HCT116 (cell line): ENCODE measurements around the gene SHANK2. TPM values are rescaled to one million over a fixed set of nuclear protein-coding genes. Genes with fewer than 3 reads are reported as not detected.

ENCODE experiments used
- ATAC-seq: fragments of 200-7000 bp; cut with Tn5 transposase; 2 replicates; pipeline ENCODE4 v1.9.1; 2020; ENCODE audit warnings: mild to moderate bottlenecking, moderate library complexity
- BruUV-seq: library from RNA; stranded (reverse); fragments of 400-500 nt; replicated peaks from 2 replicates; lab custom pipeline; 2021; lab: Mats Ljungman, UMichigan
- CTCF ChIA-PET: fragments of 300-600 bp; sonication (Branson Sonifier 250); formaldehyde crosslinking; loops from one replicate; lab custom pipeline; 2021; ENCODE audit warnings: antibody characterized with exemption; lab: Charles Lee
- POLR2A ChIA-PET: fragments of 300-600, 350-600 bp; sonication (Branson Sonifier 250); formaldehyde crosslinking; loops from one replicate; lab custom pipeline; 2021; ENCODE audit warnings: antibody characterized with exemption; lab: Charles Lee
- RAD21 ChIA-PET, 2 experiments: fragments of 300-600 bp; sonication (Branson Sonifier 250); formaldehyde crosslinking; loops; one replicate each; lab custom pipeline; 2023; ENCODE audit warnings: low total read pairs in 2 of 2; ENCODE audit not compliant: uncharacterized antibody in 2 of 2, unreplicated experiment in 2 of 2, low non-redundant PET in 1 of 2; lab: Charles Lee
- DNase-seq: peaks from one replicate; pipeline ENCODE4 v3.0.0-alpha.2; 2010; ENCODE audit warnings: low read depth, low spot score
- H2AFZ ChIP-seq: fragments of 200-600 bp; shearing (Covaris generic), sonication (generic); 2 replicates; pipeline ENCODE4 v1.6.1; 2017; ENCODE audit warnings: low read depth, mixed run types, mixed read lengths, antibody characterized with exemption, low read length; ENCODE audit not compliant: poor library complexity, severe bottlenecking
- H3K27ac ChIP-seq: 2 replicates; pipeline ENCODE4 v1.5.1; 2012; ENCODE audit warnings: low read depth, low read length
- H3K27me3 ChIP-seq: fragments of 200-600 bp; sonication (generic); 2 replicates; pipeline ENCODE4 v1.6.1; 2016; ENCODE audit warnings: mixed run types, low read length, mixed read lengths; ENCODE audit not compliant: insufficient read depth
- H3K36me3 ChIP-seq, 2 experiments: fragments of 200-500 bp in 1 of 2; fragments of 200-600 bp in 1 of 2; sonication (Bioruptor generic) in 1 of 2; sonication (generic) in 1 of 2; 2 replicates each; pipeline versions ENCODE4 v1.5.1 to v1.6.1; 2014 to 2016; ENCODE audit warnings: low read length in 2 of 2, inconsistent platforms in 1 of 2, mixed read lengths in 1 of 2, mixed run types in 1 of 2; ENCODE audit not compliant: insufficient read depth in 2 of 2, control insufficient read depth in 1 of 2
- H3K4me1 ChIP-seq, 2 experiments: fragments of 200-600 bp in 1 of 2; sonication (generic) in 1 of 2; 2 replicates each; pipeline versions ENCODE4 v1.5.1 to v1.6.1; 2012 to 2017; ENCODE audit warnings: low read length in 2 of 2, inconsistent platforms in 1 of 2, mild to moderate bottlenecking in 1 of 2, mixed read lengths in 1 of 2, mixed run types in 1 of 2, moderate library complexity in 1 of 2; ENCODE audit not compliant: insufficient read depth in 2 of 2, control insufficient read depth in 1 of 2
- H3K4me2 ChIP-seq: fragments of 200-600 bp; sonication (generic); 2 replicates; pipeline ENCODE4 v1.6.1; 2017; ENCODE audit warnings: mixed run types, low read length, mixed read lengths
- H3K4me3 ChIP-seq, 2 experiments: fragments of 200-600 bp in 1 of 2; sonication (generic) in 1 of 2; replicated peaks in 1 of 2; 2 replicates each; pipeline ENCODE4 v1.5.1; 2011 to 2016; ENCODE audit warnings: low read length in 2 of 2, control low read depth in 1 of 2, low read depth in 1 of 2, mild to moderate bottlenecking in 1 of 2, mixed read lengths in 1 of 2, mixed run types in 1 of 2
- H3K79me2 ChIP-seq: fragments of 200-600 bp; sonication (generic); 2 replicates; pipeline ENCODE4 v1.6.1; 2017; ENCODE audit warnings: mild to moderate bottlenecking, mixed run types, low read length, moderate library complexity, mixed read lengths; ENCODE audit not compliant: insufficient read depth
- H3K9ac ChIP-seq: fragments of 200-600 bp; sonication (generic); 2 replicates; pipeline ENCODE4 v1.6.1; 2016; ENCODE audit warnings: low read length, mixed read lengths
- H3K9me2 ChIP-seq: fragments of 200-600 bp; sonication (generic), shearing (Covaris generic); 2 replicates; pipeline ENCODE4 v1.6.1; 2017; ENCODE audit warnings: mixed run types, mild to moderate bottlenecking, moderate library complexity; ENCODE audit not compliant: insufficient read depth
- H3K9me3 ChIP-seq, 2 experiments: fragments of 200-500 bp in 1 of 2; fragments of 200-600 bp in 1 of 2; sonication (Bioruptor generic) in 1 of 2; sonication (generic) in 1 of 2; 2 replicates each; pipeline ENCODE4 v1.6.1; 2014 to 2017; ENCODE audit warnings: low read length in 2 of 2, mixed read lengths in 2 of 2, inconsistent platforms in 1 of 2, low read depth in 1 of 2, mild to moderate bottlenecking in 1 of 2, mixed run types in 1 of 2, moderate library complexity in 1 of 2; ENCODE audit not compliant: control insufficient read depth in 1 of 2, insufficient read depth in 1 of 2
- H4K20me1 ChIP-seq: fragments of 200-600 bp; sonication (generic), shearing (Covaris generic); 2 replicates; pipeline ENCODE4 v1.6.1; 2017; ENCODE audit warnings: mixed run types, mild to moderate bottlenecking, moderate library complexity; ENCODE audit not compliant: insufficient read depth
- CBX3 ChIP-seq: IDR thresholded peaks from 2 replicates; pipeline ENCODE4 v1.6.1; 2012; ENCODE audit warnings: low read depth
- CTCF ChIP-seq, 3 experiments: fragments of 200-600 bp in 1 of 3; sonication (generic) in 1 of 3; IDR thresholded peaks in 2 of 3; conservative IDR thresholded peaks in 1 of 3; 2 replicates each; pipeline ENCODE4 v1.5.1; 2012 to 2017; ENCODE audit warnings: low read depth in 2 of 3, low read length in 2 of 3, antibody characterized with exemption in 1 of 3, borderline replicate concordance in 1 of 3, control low read depth in 1 of 3, mild to moderate bottlenecking in 1 of 3, mixed read lengths in 1 of 3, mixed run types in 1 of 3, moderate library complexity in 1 of 3; ENCODE audit not compliant: insufficient read depth in 1 of 3
- EGR1 ChIP-seq: IDR thresholded peaks from 2 replicates; pipeline ENCODE4 v1.6.1; 2012; ENCODE audit warnings: low read depth
- EZH2phosphoT487 ChIP-seq: fragments of 200-600 bp; IDR thresholded peaks from 2 replicates; pipeline ENCODE4 v1.6.1; 2018; ENCODE audit warnings: antibody characterized with exemption, borderline replicate concordance
- FOSL1 ChIP-seq: IDR thresholded peaks from 2 replicates; pipeline ENCODE4 v1.6.1; 2012; ENCODE audit warnings: low read depth
- JUND ChIP-seq: IDR thresholded peaks from 2 replicates; pipeline ENCODE4 v1.6.1; 2012
- MAX ChIP-seq: IDR thresholded peaks from 2 replicates; pipeline ENCODE4 v1.6.1; 2012
- POLR2A ChIP-seq: IDR thresholded peaks from 2 replicates; pipeline ENCODE4 v1.7.0; 2011; ENCODE audit warnings: borderline replicate concordance; ENCODE audit not compliant: insufficient read depth, insufficient read length; ENCODE audit errors: extremely low read depth
- RAD21 ChIP-seq: IDR thresholded peaks from 2 replicates; pipeline ENCODE4 v1.6.1; 2012; ENCODE audit warnings: low read depth, mild to moderate bottlenecking
- SIN3A ChIP-seq: IDR thresholded peaks from 2 replicates; pipeline ENCODE4 v1.6.1; 2012; ENCODE audit warnings: low read depth
- SP1 ChIP-seq: IDR thresholded peaks from 2 replicates; pipeline ENCODE4 v1.6.1; 2012; ENCODE audit warnings: low read depth
- SRF ChIP-seq: IDR thresholded peaks from 2 replicates; pipeline ENCODE4 v1.6.1; 2012; ENCODE audit warnings: low read depth
- TCF7L2 ChIP-seq: IDR thresholded peaks from 2 replicates; pipeline ENCODE4 v1.7.0; 2011; ENCODE audit warnings: borderline replicate concordance, inconsistent platforms; ENCODE audit not compliant: insufficient read depth, insufficient read length; ENCODE audit errors: extremely low read depth
- YY1 ChIP-seq: IDR thresholded peaks from 2 replicates; pipeline ENCODE4 v1.6.1; 2011; ENCODE audit warnings: low read length, low read depth, moderate library complexity, mild to moderate bottlenecking; ENCODE audit not compliant: insufficient replicate concordance; ENCODE audit errors: extremely low read depth
- intact Hi-C: fragments of 100-400 bp; cut with micrococcal nuclease; formaldehyde crosslinking; loops from 2 replicates; pipeline ENCODE4 v1.10.0; 2022
- total RNA-seq: library from RNA; stranded (reverse); gene quantifications from one replicate; pipeline ENCODE4 v1.2.1, GENCODE V29; 2021; ENCODE audit not compliant: unreplicated experiment
- TF ChIP-seq, protein P1 (sequence below): IDR thresholded peaks from 2 replicates; pipeline ENCODE4 v1.6.1; 2011; ENCODE audit warnings: mild to moderate bottlenecking, low read length, moderate library complexity; ENCODE audit not compliant: insufficient replicate concordance; ENCODE audit errors: extremely low read depth
- TF ChIP-seq, protein P2 (sequence below): IDR thresholded peaks from 2 replicates; pipeline ENCODE4 v1.6.1; 2012; ENCODE audit warnings: low read depth

Gene SHANK2
- total RNA-seq, 1 experiment from 2014 or later, result 16.9 TPM

DNA sequence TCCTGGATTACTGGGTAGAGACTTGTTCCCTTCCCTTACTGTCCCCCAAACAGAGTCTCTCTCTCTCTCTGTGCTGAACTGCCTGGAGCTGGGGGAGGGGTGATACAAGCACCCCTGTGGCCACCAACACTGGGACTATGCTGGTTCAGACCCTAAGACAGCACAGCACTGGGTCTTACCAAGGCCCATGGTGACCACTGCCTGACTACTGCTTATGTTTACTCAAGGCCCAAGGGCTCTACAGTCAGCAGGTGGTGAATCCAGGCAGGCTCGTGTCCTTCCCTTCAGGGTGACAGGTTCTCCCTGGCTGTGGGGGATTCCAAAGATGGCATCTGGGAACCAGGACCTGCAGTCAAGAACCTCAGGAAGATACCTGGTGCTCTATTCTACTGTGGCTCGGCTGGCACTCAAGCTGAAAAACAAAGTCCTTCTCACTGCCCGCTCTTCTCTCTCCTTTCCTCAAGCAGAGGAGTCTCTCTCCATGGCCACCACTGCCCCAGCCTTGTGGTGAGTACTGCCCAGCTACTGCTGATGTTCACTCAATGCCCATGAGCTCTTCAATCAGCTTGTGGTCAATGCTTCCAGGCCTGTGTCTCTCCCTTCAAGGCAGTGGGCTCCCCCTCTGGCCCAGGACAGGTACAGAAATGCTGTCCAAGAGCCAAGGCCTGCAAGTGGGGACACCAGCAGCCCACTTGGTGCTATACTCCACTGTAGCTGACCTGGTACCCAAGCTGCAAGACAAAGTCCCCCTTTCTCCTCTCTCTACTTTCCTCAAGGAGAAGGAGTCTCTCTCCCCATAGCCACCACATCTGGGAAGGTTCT is 41.8 kb upstream of the SHANK2 start:
- no peak overlapping the region for H3K4me3 ChIP-seq
- CTCF ChIA-PET, result no interaction called here
- intact Hi-C loops, result no loop called here

More for the DNA sequence above, 41.8 kb upstream of the SHANK2 start:
- no peaks in the 10 kb centered on the region for H4K20me1 ChIP-seq
- no peaks in the 10 kb centered on the region for H3K9me3 ChIP-seq
- no peak overlapping the region for H3K9ac ChIP-seq
- no peaks in the 10 kb centered on the region for H3K9me2 ChIP-seq
- no peaks in the 10 kb centered on the region for H3K27me3 ChIP-seq
- no peaks in the 10 kb centered on the region for H3K36me3 ChIP-seq
- H3K79me2 ChIP-seq, result no peaks in the 10 kb centered on the region
- BruUV-seq, result no TSS peak
- ChIA-PET RAD21 (no interaction called here), POLR2A (no interaction called here)
- ATAC-seq (no peak), DNase-seq (no peak)
- no peak overlapping the region for H2AFZ ChIP-seq
- peaks cover 7 to 12% of the 10 kb centered on the region in 2 experiments for H3K4me1 ChIP-seq
- H3K4me2 ChIP-seq, result no peak overlapping the region
- TF ChIP-seq MAX (no peak), YY1 (no peak), EZH2phosphoT487 (no peak), SIN3A (no peak), CBX3 (no peak), RAD21 (no peak), POLR2A (no peak), FOSL1 (no peak), SP1 (no peak), JUND (no peak), TCF7L2 (no peak), EGR1 (no peak), CTCF (IDR thresholded peaks at IDR 0.05 in 2 of 3, conservative IDR thresholded peaks at IDR 0.05 in 1 of 3; ENCODE audit: borderline replicate concordance in 1 of 3, insufficient read depth in 1 of 3, low read depth in 2 of 3, low read length in 2 of 3) (no peak), SRF (no peak)
- TF ChIP-seq, protein P1, sequence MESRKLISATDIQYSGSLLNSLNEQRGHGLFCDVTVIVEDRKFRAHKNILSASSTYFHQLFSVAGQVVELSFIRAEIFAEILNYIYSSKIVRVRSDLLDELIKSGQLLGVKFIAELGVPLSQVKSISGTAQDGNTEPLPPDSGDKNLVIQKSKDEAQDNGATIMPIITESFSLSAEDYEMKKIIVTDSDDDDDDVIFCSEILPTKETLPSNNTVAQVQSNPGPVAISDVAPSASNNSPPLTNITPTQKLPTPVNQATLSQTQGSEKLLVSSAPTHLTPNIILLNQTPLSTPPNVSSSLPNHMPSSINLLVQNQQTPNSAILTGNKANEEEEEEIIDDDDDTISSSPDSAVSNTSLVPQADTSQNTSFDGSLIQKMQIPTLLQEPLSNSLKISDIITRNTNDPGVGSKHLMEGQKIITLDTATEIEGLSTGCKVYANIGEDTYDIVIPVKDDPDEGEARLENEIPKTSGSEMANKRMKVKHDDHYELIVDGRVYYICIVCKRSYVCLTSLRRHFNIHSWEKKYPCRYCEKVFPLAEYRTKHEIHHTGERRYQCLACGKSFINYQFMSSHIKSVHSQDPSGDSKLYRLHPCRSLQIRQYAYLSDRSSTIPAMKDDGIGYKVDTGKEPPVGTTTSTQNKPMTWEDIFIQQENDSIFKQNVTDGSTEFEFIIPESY, result no peak
- TF ChIP-seq, protein P2, sequence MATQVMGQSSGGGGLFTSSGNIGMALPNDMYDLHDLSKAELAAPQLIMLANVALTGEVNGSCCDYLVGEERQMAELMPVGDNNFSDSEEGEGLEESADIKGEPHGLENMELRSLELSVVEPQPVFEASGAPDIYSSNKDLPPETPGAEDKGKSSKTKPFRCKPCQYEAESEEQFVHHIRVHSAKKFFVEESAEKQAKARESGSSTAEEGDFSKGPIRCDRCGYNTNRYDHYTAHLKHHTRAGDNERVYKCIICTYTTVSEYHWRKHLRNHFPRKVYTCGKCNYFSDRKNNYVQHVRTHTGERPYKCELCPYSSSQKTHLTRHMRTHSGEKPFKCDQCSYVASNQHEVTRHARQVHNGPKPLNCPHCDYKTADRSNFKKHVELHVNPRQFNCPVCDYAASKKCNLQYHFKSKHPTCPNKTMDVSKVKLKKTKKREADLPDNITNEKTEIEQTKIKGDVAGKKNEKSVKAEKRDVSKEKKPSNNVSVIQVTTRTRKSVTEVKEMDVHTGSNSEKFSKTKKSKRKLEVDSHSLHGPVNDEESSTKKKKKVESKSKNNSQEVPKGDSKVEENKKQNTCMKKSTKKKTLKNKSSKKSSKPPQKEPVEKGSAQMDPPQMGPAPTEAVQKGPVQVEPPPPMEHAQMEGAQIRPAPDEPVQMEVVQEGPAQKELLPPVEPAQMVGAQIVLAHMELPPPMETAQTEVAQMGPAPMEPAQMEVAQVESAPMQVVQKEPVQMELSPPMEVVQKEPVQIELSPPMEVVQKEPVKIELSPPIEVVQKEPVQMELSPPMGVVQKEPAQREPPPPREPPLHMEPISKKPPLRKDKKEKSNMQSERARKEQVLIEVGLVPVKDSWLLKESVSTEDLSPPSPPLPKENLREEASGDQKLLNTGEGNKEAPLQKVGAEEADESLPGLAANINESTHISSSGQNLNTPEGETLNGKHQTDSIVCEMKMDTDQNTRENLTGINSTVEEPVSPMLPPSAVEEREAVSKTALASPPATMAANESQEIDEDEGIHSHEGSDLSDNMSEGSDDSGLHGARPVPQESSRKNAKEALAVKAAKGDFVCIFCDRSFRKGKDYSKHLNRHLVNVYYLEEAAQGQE, result no peak
- no peak overlapping the region for H3K27ac ChIP-seq
